ENCODE results near the gene NAT8L.

Gene NAT8L

GRCh38 chr4:2094545-2094944, 35.4 kb downstream of the NAT8L start:
- H3K36me3 Mint-ChIP-seq, result peaks cover 7 to 9% of the 10 kb centered on the region in 2 donors
- no peak overlapping the region for H3K4me3 Mint-ChIP-seq
- ATAC-seq (replicated peaks), result no peak
- no peak for DNase-seq
- peaks cover 45 to 53% of the 10 kb centered on the region in 2 donors for H3K27me3 Mint-ChIP-seq
- peaks cover 0 to 12% of the 10 kb centered on the region in 2 donors for H3K9me3 Mint-ChIP-seq
- H3K27ac Mint-ChIP-seq, result no peak overlapping the region
- no peaks in the 10 kb centered on the region for H3K4me1 Mint-ChIP-seq

- Mint-ChIP-seq H3K4me3 (no peak overlapping the region), H3K9me3 (peaks cover 0 to 14% of the 10 kb centered on the region in 2 donors), H3K27me3 (peaks cover 48 to 50% of the 10 kb centered on the region in 2 donors), H3K36me3 (peaks cover 7 to 11% of the 10 kb centered on the region in 2 donors), H3K27ac (no peak overlapping the region), H3K4me1 (no peaks in the 10 kb centered on the region)
- DNase-seq (no peak), ATAC-seq (replicated peaks) (no peak)
These were observed 36.3 kb downstream of the NAT8L start for GRCh38 chr4:2095236-2096072.

GRCh38 chr4:2096073-2096609, 37.0 kb downstream of the NAT8L start:
- DNase-seq (no peak), ATAC-seq (replicated peaks) (no peak)
- Mint-ChIP-seq H3K27me3 (peaks cover 49 to 51% of the 10 kb centered on the region in 2 donors), H3K9me3 (peaks cover 2 to 15% of the 10 kb centered on the region in 2 donors), H3K4me1 (no peaks in the 10 kb centered on the region), H3K36me3 (peaks cover 7 to 13% of the 10 kb centered on the region in 2 donors), H3K4me3 (no peak overlapping the region), H3K27ac (no peak overlapping the region)

GRCh38 chr4:2101346-2102044, 42.4 kb downstream of the NAT8L start:
- Mint-ChIP-seq H3K27me3 (peaks cover 28 to 35% of the 10 kb centered on the region in 2 donors), H3K27ac (no peak overlapping the region), H3K4me1 (peaks cover 2 to 5% of the 10 kb centered on the region in 2 donors), H3K4me3 (no peak overlapping the region), H3K36me3 (peaks cover 4 to 19% of the 10 kb centered on the region in 2 donors), H3K9me3 (peaks cover 16 to 18% of the 10 kb centered on the region in 2 donors)
- DNase-seq, result no peak
- no peak for ATAC-seq (replicated peaks)

- Mint-ChIP-seq H3K36me3 (peaks cover 0 to 16% of the 10 kb centered on the region in 2 donors), H3K4me1 (peaks cover 2 to 5% of the 10 kb centered on the region in 2 donors), H3K4me3 (no peak overlapping the region), H3K27ac (no peak overlapping the region), H3K9me3 (peaks cover 15 to 16% of the 10 kb centered on the region in 2 donors), H3K27me3 (peaks cover 22 to 29% of the 10 kb centered on the region in 2 donors)
- DNase-seq (no peak), ATAC-seq (replicated peaks) (no peak)
These were observed 43.1 kb downstream of the NAT8L start for GRCh38 chr4:2102045-2102883.

- peaks cover 15 to 16% of the 10 kb centered on the region in 2 donors for H3K9me3 Mint-ChIP-seq
- peaks cover 2 to 16% of the 10 kb centered on the region in 2 donors for H3K36me3 Mint-ChIP-seq
- DNase-seq (no peak), ATAC-seq (replicated peaks) (no peak)
- no peak overlapping the region for H3K4me3 Mint-ChIP-seq
- peaks cover 2 to 5% of the 10 kb centered on the region in 2 donors for H3K4me1 Mint-ChIP-seq
- H3K27ac Mint-ChIP-seq, result no peak overlapping the region
- peaks cover 19 to 23% of the 10 kb centered on the region in 2 donors for H3K27me3 Mint-ChIP-seq
These were observed 44.2 kb downstream of the NAT8L start for GRCh38 chr4:2103127-2103842.

- peaks cover 2 to 16% of the 10 kb centered on the region in 2 donors for H3K36me3 Mint-ChIP-seq
- DNase-seq (no peak), ATAC-seq (replicated peaks) (peak; percentile 77 to 87)
- peaks cover 15 to 16% of the 10 kb centered on the region in 2 donors for H3K9me3 Mint-ChIP-seq
- H3K27me3 Mint-ChIP-seq, result peaks cover 18 to 22% of the 10 kb centered on the region in 2 donors
- peaks cover 2 to 5% of the 10 kb centered on the region in 2 donors for H3K4me1 Mint-ChIP-seq
- H3K4me3 Mint-ChIP-seq, result no peak overlapping the region
- no peak overlapping the region for H3K27ac Mint-ChIP-seq
These were observed 44.9 kb downstream of the NAT8L start for GRCh38 chr4:2103843-2104547.

GRCh38 chr4:2104556-2105345, 45.6 kb downstream of the NAT8L start:
- H3K4me3 Mint-ChIP-seq, result no peak overlapping the region
- peaks cover 15 to 16% of the 10 kb centered on the region in 2 donors for H3K9me3 Mint-ChIP-seq
- H3K36me3 Mint-ChIP-seq, result peaks cover 2 to 16% of the 10 kb centered on the region in 2 donors
- DNase-seq, result no peak
- H3K27ac Mint-ChIP-seq, result no peak overlapping the region
- peaks cover 18 to 21% of the 10 kb centered on the region in 2 donors for H3K27me3 Mint-ChIP-seq
- H3K4me1 Mint-ChIP-seq, result peaks cover 2 to 5% of the 10 kb centered on the region in 2 donors
- peak; percentile 51 to 56 for ATAC-seq (replicated peaks)

- Mint-ChIP-seq H3K9me3 (peaks cover 12 to 16% of the 10 kb centered on the region in 2 donors), H3K36me3 (peaks cover 2 to 14% of the 10 kb centered on the region in 2 donors), H3K4me1 (peaks cover 2 to 5% of the 10 kb centered on the region in 2 donors), H3K4me3 (no peak overlapping the region), H3K27ac (no peak overlapping the region), H3K27me3 (peaks cover 22 to 25% of the 10 kb centered on the region in 2 donors)
- DNase-seq, result no peak
- ATAC-seq (replicated peaks), result no peak
These were observed 46.4 kb downstream of the NAT8L start for GRCh38 chr4:2105559-2105958.

GRCh38 chr4:2116687-2117400, 57.7 kb downstream of the NAT8L start:
- no peak for DNase-seq
- ATAC-seq (replicated peaks), result no peak
- Mint-ChIP-seq H3K27ac (no peak overlapping the region), H3K4me3 (no peak overlapping the region), H3K4me1 (no peaks in the 10 kb centered on the region), H3K36me3 (no peaks in the 10 kb centered on the region), H3K9me3 (no peaks in the 10 kb centered on the region), H3K27me3 (peaks cover 17 to 29% of the 10 kb centered on the region in 2 donors)

Data from stimulated activated naive B cell treated with anti-CD40 and anti-IgM and Interleukin-4, amounts not matched to agents 10 μg/mL and 1 μg/mL and 100 μg/mL, for 72 hours (primary cell).